Measurements from ENCODE around the gene KPNA5. TPM values are rescaled to one million over a fixed set of nuclear protein-coding genes. Genes with fewer than 3 reads are reported as not detected.
A peak's percentile ranks its signal among the peaks of the same experiment; 100 is the strongest.

Gene KPNA5
- total and polyA plus RNA-seq, 2 of the 13 experiments (the other 11 are each of a cell fraction or from before 2014, with no cell fraction given): 5.3 to 13.0 TPM

- TF ChIP-seq ZBED4 (CRISPR knock-in tag; IDR thresholded peaks at IDR 0.05; ENCODE audit: borderline replicate concordance) (no peak), HOXA7 (CRISPR knock-in tag; IDR thresholded peaks at IDR 0.05) (no peak), ZNF362 (CRISPR knock-in tag; IDR thresholded peaks at IDR 0.05; ENCODE audit: borderline replicate concordance) (peak; percentile 98), ZNF782 (CRISPR knock-in tag; IDR thresholded peaks at IDR 0.05; ENCODE audit: borderline replicate concordance) (no peak), JUNB (CRISPR knock-in tag; IDR thresholded peaks at IDR 0.05; ENCODE audit: borderline replicate concordance) (no peak), ZC3H4 (CRISPR knock-in tag; IDR thresholded peaks at IDR 0.05; ENCODE audit: borderline replicate concordance) (no peak), MYPOP (CRISPR knock-in tag; IDR thresholded peaks at IDR 0.05) (peak; percentile 85; the same call in 1 of the 2 replicates), YY1 (IDR thresholded peaks at IDR 0.05; ENCODE audit: insufficient read depth, insufficient replicate concordance, low read depth, low read length) (no peak), PAF1 (CRISPR knock-in tag; IDR thresholded peaks at IDR 0.05) (no peak), ATF1 (CRISPR knock-in tag; IDR thresholded peaks at IDR 0.05) (peak; percentile 74), RBM39 (IDR thresholded peaks at IDR 0.05; ENCODE audit: low read depth, low read length, poor library complexity, severe bottlenecking) (no peak), ZNF280B (CRISPR knock-in tag; IDR thresholded peaks at IDR 0.05; ENCODE audit: borderline replicate concordance) (no peak), MED13 (CRISPR knock-in tag; IDR thresholded peaks at IDR 0.05) (peak; percentile 68; the same call in 1 of the 2 replicates), GZF1 (CRISPR knock-in tag; IDR thresholded peaks at IDR 0.05) (0 out of 2 replicates have a peak, but pooled peaks have one; percentile 44), BATF2 (CRISPR knock-in tag; IDR thresholded peaks at IDR 0.05) (no peak), ZKSCAN8 (CRISPR knock-in tag; IDR thresholded peaks at IDR 0.05; ENCODE audit: borderline replicate concordance) (peak; percentile 93), ZNF44 (CRISPR knock-in tag; IDR thresholded peaks at IDR 0.05) (0 out of 2 replicates have a peak, but pooled peaks have one; percentile 46), JUN (CRISPR knock-in tag; IDR thresholded peaks at IDR 0.05) (peak; percentile 51; the same call in 1 of the 2 replicates), NFRKB (IDR thresholded peaks at IDR 0.05) (no peak), SPEN (CRISPR knock-in tag; IDR thresholded peaks at IDR 0.05; ENCODE audit: low read depth) (peak; percentile 85), ZNF543 (CRISPR knock-in tag; IDR thresholded peaks at IDR 0.05) (0 out of 2 replicates have a peak, but pooled peaks have one; percentile 30), FOXK2 (IDR thresholded peaks at IDR 0.05) (peak; percentile 82)
These were observed 49.5 kb upstream of the KPNA5 start (continued) for GRCh38 chr6:116631379-116631990.
